Upper lobe of right lung (tissue), 1 donor: Measurements from ENCODE around the gene IL17D. TPM values are rescaled to one million over a fixed set of nuclear protein-coding genes. Genes with fewer than 3 reads are reported as not detected.
"Not testable (repeated sequence)": the region's sequence is repeated elsewhere in the genome, so short reads cannot be mapped to it uniquely, and the experiment has no call there.

Experiments
- ATAC-seq: fragments of 200-7000 bp; cut with Tn5 transposase; one replicate; pipeline ENCODE4 v1.9.1; 2020; ENCODE audit warnings: mild to moderate bottlenecking, moderate library complexity
- DNase-seq: peaks from one replicate; pipeline ENCODE4 v3.0.0-alpha.2; 2020
- H3K27ac ChIP-seq: fragments of 200-600 bp; one replicate; pipeline ENCODE4 v1.8.0; 2022
- H3K27me3 ChIP-seq: fragments of 200-600 bp; one replicate; pipeline ENCODE4 v1.8.0; 2022; ENCODE audit warnings: mild to moderate bottlenecking
- H3K36me3 ChIP-seq: fragments of 200-600 bp; one replicate; pipeline ENCODE4 v1.8.0; 2022
- H3K4me1 ChIP-seq: fragments of 200-600 bp; one replicate; pipeline ENCODE4 v1.8.0; 2022
- H3K4me3 ChIP-seq: fragments of 200-600 bp; one replicate; pipeline ENCODE4 v1.8.0; 2022; ENCODE audit warnings: mild to moderate bottlenecking
- H3K9me3 ChIP-seq: fragments of 200-600 bp; one replicate; pipeline ENCODE4 v1.8.0; 2022
- CTCF ChIP-seq: fragments of 200-600 bp; IDR thresholded peaks from one replicate; pipeline ENCODE4 v1.8.0; 2022; ENCODE audit warnings: antibody characterized with exemption
- intact Hi-C: fragments of 100-400 bp; cut with DNase I; formaldehyde crosslinking; loops from one replicate; pipeline ENCODE4 v1.11.0; 2022
- total RNA-seq: library from RNA; stranded (reverse); fragmentation: NEBNext Ultra II Directional; extraction: Animal tissue kit (Norgen Biotek cat#: 25700); gene quantifications from one replicate; pipeline ENCODE4 v1.2.1, GENCODE V29; 2021
- donor health status: DM: no; HTN: yes; CAD: no; lungs with severe emphysema.

IL17D gene
- total RNA-seq, 1 donor from 2014 or later: 3.8 TPM

DNA sequence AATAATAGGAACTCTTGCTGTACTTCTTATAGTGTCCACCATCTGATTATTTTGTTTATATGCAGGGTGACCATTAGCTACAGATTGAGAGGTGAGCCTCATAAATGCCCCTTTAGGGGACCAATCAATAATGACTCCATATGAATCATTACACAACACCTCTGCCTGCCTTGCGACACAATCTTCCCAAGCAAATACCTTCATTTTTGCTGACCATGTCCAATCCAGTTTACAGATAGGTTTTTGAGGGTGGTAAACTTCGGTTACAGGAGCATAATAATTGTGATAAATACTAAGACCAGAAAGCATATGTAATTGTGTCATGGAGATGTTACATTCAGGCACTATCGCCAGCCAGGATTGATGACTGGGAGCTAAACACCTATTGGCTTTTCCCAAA lies 23.6 kb upstream of the IL17D start:
- Histone ChIP-seq H3K36me3 (no peaks in the 10 kb centered on the region), H3K27ac (no peak overlapping the region), H3K9me3 (no peaks in the 10 kb centered on the region), H3K27me3 (no peaks in the 10 kb centered on the region), H3K4me3 (no peak overlapping the region), H3K4me1 (no peaks in the 10 kb centered on the region)
- ATAC-seq (no peak), DNase-seq (no peak)
- no peak for TF ChIP-seq CTCF
- intact Hi-C loops: no loop called here

DNA sequence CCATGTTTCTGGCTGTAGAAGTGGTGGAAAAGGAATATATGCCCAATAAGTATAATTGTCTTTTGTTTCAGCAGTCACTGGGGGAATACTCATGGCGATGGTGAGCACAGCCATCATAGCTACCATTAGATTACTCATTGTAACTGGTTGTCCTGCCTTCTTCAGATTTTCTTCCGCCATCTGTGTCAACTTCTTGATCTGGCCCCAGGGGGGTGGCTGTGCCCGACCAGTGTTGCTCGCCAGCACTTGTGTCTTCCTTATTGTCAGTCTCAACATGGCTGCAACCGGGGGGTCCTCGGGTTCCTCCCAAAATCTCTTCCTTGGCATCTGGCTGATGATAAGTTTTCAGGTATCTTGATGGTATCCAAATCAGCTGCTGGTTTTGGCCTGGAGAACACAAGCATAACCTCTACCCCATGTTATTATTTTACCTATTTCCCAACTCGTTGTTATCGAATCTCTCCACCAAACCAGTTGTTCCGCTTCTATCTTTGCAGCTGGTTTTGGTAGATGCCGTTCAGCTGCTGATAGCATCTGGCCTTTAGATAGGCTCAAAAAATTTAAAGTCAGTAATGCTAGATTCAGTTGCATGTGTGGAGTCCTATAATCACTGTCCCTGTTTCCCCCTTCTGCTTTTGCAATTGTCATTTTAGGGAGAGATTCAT lies 23.0 kb upstream of the IL17D start:
- Histone ChIP-seq H3K4me3 (no peak overlapping the region), H3K36me3 (no peaks in the 10 kb centered on the region), H3K9me3 (no peaks in the 10 kb centered on the region), H3K27me3 (no peaks in the 10 kb centered on the region), H3K4me1 (no peaks in the 10 kb centered on the region), H3K27ac (no peak overlapping the region)
- intact Hi-C loops: no loop called here
- no peak for DNase-seq
- TF ChIP-seq CTCF: no peak
- no peak for ATAC-seq

- H3K4me3 ChIP-seq, DNase-seq, intact Hi-C loops: not testable (repeated sequence)
Measured at GRCh38 chr13:20681481-20681880, 22.0 kb upstream of the IL17D start.

DNA sequence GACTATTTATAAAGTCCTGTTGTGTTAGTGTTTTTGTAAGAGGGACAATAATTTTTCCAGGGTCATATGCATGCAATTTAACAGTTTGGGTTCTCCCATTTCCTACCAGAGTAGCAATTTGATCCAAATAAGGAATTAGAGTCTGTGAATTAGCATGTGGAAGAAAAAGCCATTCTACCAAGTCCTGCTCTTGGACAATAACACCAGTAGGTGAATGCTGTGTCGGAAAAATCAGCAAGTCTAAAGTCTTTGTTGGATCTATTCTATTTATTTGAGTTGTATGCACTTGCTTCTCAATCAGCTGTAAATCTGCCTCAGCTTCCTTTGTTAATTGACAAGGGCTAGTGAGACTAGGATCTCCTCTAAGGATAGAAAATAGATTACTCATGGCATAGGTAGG lies 21.4 kb upstream of the IL17D start:
- Histone ChIP-seq H3K27ac (no peak overlapping the region), H3K4me3 (no peak overlapping the region), H3K9me3 (no peaks in the 10 kb centered on the region), H3K27me3 (no peaks in the 10 kb centered on the region), H3K4me1 (no peaks in the 10 kb centered on the region), H3K36me3 (no peaks in the 10 kb centered on the region)
- no peak for ATAC-seq
- TF ChIP-seq CTCF: no peak
- intact Hi-C loops: no loop called here
- no peak for DNase-seq

More at GRCh38 chr13:20681481-20681880, 22.0 kb upstream of the IL17D start:
- H3K9me3 ChIP-seq, H3K27me3 ChIP-seq, ATAC-seq, H3K27ac ChIP-seq, H3K4me1 ChIP-seq, H3K36me3 ChIP-seq: not testable (repeated sequence)

- TF ChIP-seq CTCF: no peak
- intact Hi-C loops: no loop called here
Measured at GRCh38 chr13:20684041-20684440, 19.5 kb upstream of the IL17D start.

GRCh38 chr13:20684546-20684945 lies 19.0 kb upstream of the IL17D start:
- DNase-seq (no peak), ATAC-seq (peak; percentile 75)
- Histone ChIP-seq H3K27me3 (no peaks in the 10 kb centered on the region), H3K9me3 (no peaks in the 10 kb centered on the region), H3K36me3 (no peaks in the 10 kb centered on the region), H3K4me3 (no peak overlapping the region), H3K27ac (no peak overlapping the region), H3K4me1 (no peaks in the 10 kb centered on the region)
- no peak for TF ChIP-seq CTCF
- intact Hi-C loops: no loop called here

More at GRCh38 chr13:20684041-20684440, 19.5 kb upstream of the IL17D start:
- no peaks in the 10 kb centered on the region for H3K27me3 ChIP-seq
- DNase-seq (no peak), ATAC-seq (no peak)
- H3K27ac ChIP-seq: no peak overlapping the region
- no peaks in the 10 kb centered on the region for H3K9me3 ChIP-seq
- H3K36me3 ChIP-seq: no peaks in the 10 kb centered on the region
- H3K4me3 ChIP-seq: no peak overlapping the region
- H3K4me1 ChIP-seq: no peaks in the 10 kb centered on the region
